H1 (cell line): Measurements from ENCODE around the gene MYDGF. TPM values are rescaled to one million over a fixed set of nuclear protein-coding genes. Genes with fewer than 3 reads are reported as not detected.

Experiments
- CTCF ChIA-PET: fragments of 300-600 bp; sonication (Branson Sonifier 250); formaldehyde crosslinking; loops from one replicate; lab custom pipeline; 2021; ENCODE audit not compliant: partially characterized antibody; lab: Charles Lee
- POLR2A ChIA-PET: fragments of 300-600 bp; sonication (Branson Sonifier 250); formaldehyde crosslinking; loops from one replicate; lab custom pipeline; 2021; ENCODE audit warnings: inconsistent platforms; ENCODE audit not compliant: partially characterized antibody; lab: Charles Lee
- DNase-seq, 2 experiments: peaks; one replicate each; pipeline versions ENCODE4 v3.0.0 to v3.0.0-alpha.2; 2010 to 2022; ENCODE audit warnings: low spot score in 2 of 2, low read depth in 1 of 2, mixed read lengths in 1 of 2
- FAIRE-seq: peaks from 2 replicates; lab custom pipeline; 2011; peaks lifted over from hg19 to GRCh38; lab: Jason Lieb, UNC
- H2AFZ ChIP-seq: 2 replicates; pipeline ENCODE4 v1.8.1; 2012; ENCODE audit warnings: low read length, inconsistent platforms
- H2AK5ac ChIP-seq: 2 replicates; pipeline ENCODE4 v1.6.1; 2013; ENCODE audit warnings: low read depth, low read length
- H2BK120ac ChIP-seq: replicated peaks from 2 replicates; pipeline ENCODE3; 2013; ENCODE audit warnings: low read depth, low read length, inconsistent platforms
- H2BK12ac ChIP-seq: 2 replicates; pipeline ENCODE4 v1.6.1; 2013; ENCODE audit warnings: low read depth, low read length
- H2BK15ac ChIP-seq: 2 replicates; pipeline ENCODE4 v1.6.1; 2013; ENCODE audit warnings: low read length
- H2BK20ac ChIP-seq: 2 replicates; pipeline ENCODE4 v1.6.1; 2013; ENCODE audit warnings: low read length
- H2BK5ac ChIP-seq: 2 replicates; pipeline ENCODE4 v1.6.1; 2013; ENCODE audit warnings: low read depth, low read length
- H3K14ac ChIP-seq: 2 replicates; pipeline ENCODE4 v1.6.1; 2013; ENCODE audit warnings: inconsistent platforms; ENCODE audit not compliant: insufficient read length
- H3K18ac ChIP-seq: 2 replicates; pipeline ENCODE4 v1.6.1; 2013; ENCODE audit warnings: low read length; ENCODE audit errors: extremely low read depth
- H3K23ac ChIP-seq: 2 replicates; pipeline ENCODE4 v1.6.1; 2013; ENCODE audit warnings: inconsistent platforms; ENCODE audit not compliant: insufficient read length
- H3K23me2 ChIP-seq: 2 replicates; pipeline ENCODE4 v1.6.1; 2013; ENCODE audit warnings: low read depth, low read length
- H3K27ac ChIP-seq: 2 replicates; pipeline ENCODE4 v1.6.1; 2011; ENCODE audit warnings: low read depth, low read length, inconsistent platforms
- H3K27me3 ChIP-seq, 4 experiments: replicated peaks in 1 of 4; 1 replicate in 1 of 4; 2 replicates in 3 of 4; pipeline versions ENCODE4 v1.6.1 to v1.8.1; 2011 to 2013; ENCODE audit warnings: low read length in 3 of 4, mild to moderate bottlenecking in 3 of 4, inconsistent platforms in 2 of 4, mixed read lengths in 2 of 4, moderate library complexity in 1 of 4; ENCODE audit not compliant: control insufficient read depth in 3 of 4, insufficient read depth in 3 of 4; ENCODE audit errors: extremely low read depth in 1 of 4
- H3K36me3 ChIP-seq, 4 experiments: 2 replicates each; pipeline versions ENCODE4 v1.6.1 to v1.8.1; 2011 to 2013; ENCODE audit warnings: mild to moderate bottlenecking in 4 of 4, low read length in 3 of 4, moderate library complexity in 2 of 4, control low read depth in 1 of 4, inconsistent platforms in 1 of 4; ENCODE audit not compliant: insufficient read depth in 4 of 4, control insufficient read depth in 2 of 4
- H3K4ac ChIP-seq: replicated peaks from 2 replicates; pipeline ENCODE3; 2013; ENCODE audit warnings: low read length, low read depth, mixed read lengths, inconsistent platforms; ENCODE audit not compliant: insufficient read length
- H3K4me1 ChIP-seq, 4 experiments: replicated peaks in 1 of 4; 1 replicate in 1 of 4; 2 replicates in 3 of 4; pipeline versions ENCODE4 v1.6.1 to v1.8.1; 2011 to 2013; ENCODE audit warnings: low read length in 3 of 4, inconsistent platforms in 2 of 4, mixed read lengths in 1 of 4; ENCODE audit not compliant: insufficient read depth in 4 of 4, control insufficient read depth in 3 of 4
- H3K4me2 ChIP-seq, 2 experiments: 2 replicates each; pipeline versions ENCODE4 v1.6.1 to v1.8.1; 2011 to 2013; ENCODE audit warnings: low read depth in 2 of 2, low read length in 2 of 2, control low read depth in 1 of 2, inconsistent platforms in 1 of 2, mild to moderate bottlenecking in 1 of 2; ENCODE audit not compliant: insufficient read depth in 1 of 2
- H3K4me3 ChIP-seq, 4 experiments: fragments of 200-600, 300-600 bp in 1 of 4; sonication (generic), shearing (Covaris generic), sonication (Bioruptor Twin) in 1 of 4; 2 replicates each; pipeline versions ENCODE4 v1.5.1 to v1.8.1; 2011 to 2016; ENCODE audit warnings: low read length in 4 of 4, low read depth in 3 of 4, control low read depth in 2 of 4, inconsistent platforms in 2 of 4, mild to moderate bottlenecking in 2 of 4, mixed read lengths in 1 of 4, moderate library complexity in 1 of 4; ENCODE audit not compliant: insufficient read depth in 2 of 4; ENCODE audit errors: extremely low read depth in 1 of 4
- H3K56ac ChIP-seq: replicated peaks from 2 replicates; pipeline ENCODE3; 2013; ENCODE audit warnings: low read depth, mild to moderate bottlenecking, mixed read lengths, low read length, inconsistent platforms; ENCODE audit not compliant: insufficient read length
- H3K79me1 ChIP-seq: 2 replicates; pipeline ENCODE4 v1.6.1; 2013; ENCODE audit warnings: low read depth, low read length, control low read depth
- H3K79me2 ChIP-seq, 2 experiments: 2 replicates each; pipeline versions ENCODE4 v1.6.1 to v1.8.1; 2012 to 2013; ENCODE audit warnings: low read length in 2 of 2, mild to moderate bottlenecking in 2 of 2, inconsistent platforms in 1 of 2; ENCODE audit not compliant: insufficient read depth in 2 of 2, control insufficient read depth in 1 of 2
- H3K9ac ChIP-seq, 4 experiments: replicated peaks in 1 of 4; 1 replicate in 1 of 4; 2 replicates in 3 of 4; pipeline versions ENCODE4 v1.6.1 to v1.8.1; 2011 to 2013; ENCODE audit warnings: low read depth in 3 of 4, low read length in 3 of 4, control low read depth in 2 of 4, mild to moderate bottlenecking in 2 of 4, moderate library complexity in 2 of 4, inconsistent platforms in 1 of 4; ENCODE audit errors: extremely low read depth in 1 of 4
- H3K9me3 ChIP-seq, 2 experiments: 2 replicates each; pipeline versions ENCODE4 v1.6.1 to v1.8.1; 2012 to 2013; ENCODE audit warnings: mild to moderate bottlenecking in 2 of 2, moderate library complexity in 2 of 2, control low read depth in 1 of 2, inconsistent platforms in 1 of 2, low read depth in 1 of 2, low read length in 1 of 2, mixed read lengths in 1 of 2; ENCODE audit not compliant: insufficient read depth in 2 of 2
- H4K20me1 ChIP-seq, 2 experiments: replicated peaks in 1 of 2; 2 replicates each; pipeline versions ENCODE3 to v1.8.1; 2011 to 2013; ENCODE audit warnings: inconsistent platforms in 2 of 2, low read length in 2 of 2, mild to moderate bottlenecking in 1 of 2; ENCODE audit not compliant: insufficient read depth in 2 of 2, control insufficient read depth in 1 of 2
- H4K5ac ChIP-seq: 2 replicates; pipeline ENCODE4 v1.6.1; 2013; ENCODE audit warnings: low read length, low read depth, mixed read lengths, inconsistent platforms; ENCODE audit not compliant: insufficient read length
- H4K8ac ChIP-seq: 2 replicates; pipeline ENCODE4 v1.8.0; 2013; ENCODE audit warnings: mild to moderate bottlenecking, moderate library complexity, low read length, inconsistent platforms; ENCODE audit not compliant: insufficient read depth; ENCODE audit errors: extremely low read depth
- H4K91ac ChIP-seq: replicated peaks from 2 replicates; pipeline ENCODE3; 2013; ENCODE audit warnings: low read length, mixed read lengths, inconsistent platforms; ENCODE audit not compliant: insufficient read length
- BACH1 ChIP-seq: IDR thresholded peaks from 2 replicates; pipeline ENCODE4 v1.6.1; 2012; ENCODE audit warnings: low read length, improper control_type of control experiment
- BRCA1 ChIP-seq: IDR thresholded peaks from 2 replicates; pipeline ENCODE4 v1.6.1; 2012; ENCODE audit warnings: low read depth, low read length, improper control_type of control experiment
- WGBS, 2 experiments: shearing (Covaris generic) in 1 of 2; methylation state at CpG; one replicate each; pipeline versions ENCODE4 v1.1.6 to v1.1.7; 2013 to 2015; ENCODE audit warnings: low lambda C conversion rate in 2 of 2, mixed read lengths in 2 of 2, inconsistent platforms in 1 of 2, low coverage in 1 of 2, missing lambda C conversion rate in 1 of 2; ENCODE audit not compliant: insufficient replicate concordance in 2 of 2, insufficient coverage in 1 of 2, insufficient read length in 1 of 2; ENCODE audit errors: extremely low coverage in 1 of 2, missing lambda C conversion rate in 1 of 2; 5-methylcytosine and 5-hydroxymethylcytosine counted together
- polyA plus RNA-seq, 7 experiments: library from polyadenylated mRNA; depleted of rRNA in 3 of 7; stranded (reverse) in 5 of 7; unstranded in 2 of 7; fragments of >200 nt in 5 of 7; fragments of 200-250 nt in 2 of 7; gene quantifications; 1 replicate in 5 of 7; 2 replicates in 1 of 7; 4 replicates in 1 of 7; pipeline versions ENCODE4 v1.2.1 to v1.2.3, GENCODE V29; 2011 to 2013; ENCODE audit warnings: missing spikeins in 2 of 7, mixed read lengths in 2 of 7
- total RNA-seq: library from RNA; stranded (reverse); fragmentation: NEBNext Ultra II Directional; extraction: Animal tissue kit (Norgen Biotek cat#: 25700); gene quantifications from 2 replicates; pipeline ENCODE4 v1.2.1, GENCODE V29; 2021

The MYDGF gene
- total and polyA plus RNA-seq, 2 of the 8 experiments (the other 6 are each of a cell fraction or from before 2014, with no cell fraction given) = 40.6 to 51.1 TPM

DNA sequence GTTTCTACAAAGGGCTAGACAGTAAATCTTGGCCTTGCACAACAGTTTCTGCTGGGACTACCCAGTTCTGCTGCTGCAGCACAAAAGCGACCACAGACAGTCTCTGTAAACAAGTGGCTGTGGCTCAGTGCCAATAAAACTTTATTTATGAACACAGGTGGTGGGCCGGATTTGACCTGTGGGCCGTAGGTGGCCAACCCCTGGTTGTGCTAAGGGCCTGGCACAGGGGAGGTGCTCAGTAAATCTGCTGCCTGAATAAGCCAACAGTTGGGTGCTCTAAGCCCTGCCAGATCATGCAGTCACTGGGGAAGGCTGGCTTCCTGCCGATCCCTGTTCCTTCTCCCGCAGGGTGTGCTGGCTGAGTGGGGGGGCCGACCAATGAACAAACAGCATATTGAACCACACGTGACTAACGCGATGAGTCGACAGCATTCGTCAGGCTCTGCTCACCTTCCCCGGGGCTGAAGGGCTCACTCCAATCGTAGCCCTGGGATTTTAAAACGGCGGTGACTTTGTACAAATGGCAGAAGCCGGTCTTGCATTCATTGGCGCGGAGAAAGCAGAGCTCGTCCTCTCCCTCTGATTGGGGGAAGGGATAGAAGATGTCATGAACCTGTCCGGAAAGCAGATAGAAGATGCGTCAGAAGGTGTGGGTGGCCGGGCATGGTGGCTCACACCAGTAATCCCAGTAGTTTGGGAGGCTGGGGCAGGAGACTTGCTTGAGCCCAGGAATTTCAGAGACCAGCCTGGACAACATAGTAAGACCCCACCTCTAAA is 24.3 kb upstream of the MYDGF start:
- no peak for TF ChIP-seq BACH1
- no peak for TF ChIP-seq BRCA1
- no peak overlapping the region for H3K56ac ChIP-seq
- H2AK5ac ChIP-seq = no peak overlapping the region
- H2BK120ac ChIP-seq = no peak overlapping the region
- H4K5ac ChIP-seq = no peak overlapping the region
- POLR2A ChIA-PET = interaction anchor here (1.0 to 1.1 kb wide), 2 partner anchors 22 to 23 kb away, joined by 3 to 5 read pairs; no protein-coding TSS in a partner anchor
- no peak overlapping the region for H2BK5ac ChIP-seq
- no peak overlapping the region for H4K91ac ChIP-seq
- H3K36me3 ChIP-seq = peaks cover 13 to 45% (median 35%) of the 10 kb centered on the region in 4 experiments; a peak in 7 of 8 replicates
- H2BK12ac ChIP-seq = no peak overlapping the region
- H3K4me1 ChIP-seq = no peaks in the 10 kb centered on the region
- no peak overlapping the region for H3K4me2 ChIP-seq
- H3K9me3 ChIP-seq = no peaks in the 10 kb centered on the region
- no peak overlapping the region for H2BK15ac ChIP-seq
- H3K18ac ChIP-seq = no peak overlapping the region
- CTCF ChIA-PET = interaction anchor here (1.7 kb wide), 1 partner anchor 14 kb away, joined by 3 read pairs; no protein-coding TSS in a partner anchor
- H3K9ac ChIP-seq = no peak overlapping the region
- H4K20me1 ChIP-seq = peaks cover 0 to 13% of the 10 kb centered on the region in 2 experiments
- no peaks in the 10 kb centered on the region for H3K79me2 ChIP-seq
- no peak overlapping the region for H3K23ac ChIP-seq
- no peak overlapping the region for H2AFZ ChIP-seq
- FAIRE-seq (no peak), DNase-seq (no peak)
- H3K79me1 ChIP-seq = no peaks in the 10 kb centered on the region
- H3K27ac ChIP-seq = no peak overlapping the region
- no peaks in the 10 kb centered on the region for H3K27me3 ChIP-seq
- H3K4ac ChIP-seq = no peak overlapping the region
- H3K14ac ChIP-seq = no peak overlapping the region
- H2BK20ac ChIP-seq = no peak overlapping the region
- no peak overlapping the region for H3K4me3 ChIP-seq
- 91% methylated on average over 22 of the region's 22 CpGs; no CpG with 5 or more reads in 1 of the 2 experiments for WGBS, 2 experiments
- no peak overlapping the region for H4K8ac ChIP-seq
- no peaks in the 10 kb centered on the region for H3K23me2 ChIP-seq
